NCI-H446 (cell line): ENCODE results near the gene LTF.

Source experiments
- DNase-seq, 2 experiments: peaks; one replicate each; lab custom pipeline; 2025; lab: John Stamatoyannopoulos, UW

LTF gene

GRCh38 chr3:46490338-46491084, 25.8 kb upstream of the LTF start:
- no peak for DNase-seq

- DNase-seq = no peak
Observed at GRCh38 chr3:46489875-46490274, 25.2 kb upstream of the LTF start.

GRCh38 chr3:46489381-46489780, 24.7 kb upstream of the LTF start:
- DNase-seq = no peak

GRCh38 chr3:46488735-46489361, 24.1 kb upstream of the LTF start:
- peak in 1 of 2 experiments; percentile 31 for DNase-seq

GRCh38 chr3:46485779-46486175, 21.1 kb upstream of the LTF start:
- no peak for DNase-seq

GRCh38 chr3:46484911-46485778, 20.4 kb upstream of the LTF start:
- peak in 1 of 2 experiments; percentile 1 for DNase-seq

GRCh38 chr3:46484388-46484787, 19.7 kb upstream of the LTF start:
- no peak for DNase-seq

- DNase-seq = no peak
Observed at GRCh38 chr3:46483825-46484224, 19.1 kb upstream of the LTF start.

GRCh38 chr3:46482632-46483350, 18.1 kb upstream of the LTF start:
- no peak for DNase-seq

GRCh38 chr3:46481636-46482035, 16.9 kb upstream of the LTF start:
- DNase-seq = no peak

GRCh38 chr3:46480491-46481195, 15.9 kb upstream of the LTF start:
- no peak for DNase-seq

- no peak for DNase-seq
Observed at GRCh38 chr3:46479696-46480095, 15.0 kb upstream of the LTF start.

- no peak for DNase-seq
Observed at GRCh38 chr3:46479021-46479420, 14.3 kb upstream of the LTF start.

GRCh38 chr3:46478341-46478740, 13.6 kb upstream of the LTF start:
- DNase-seq = no peak

GRCh38 chr3:46477756-46478155, 13.1 kb upstream of the LTF start:
- no peak for DNase-seq

GRCh38 chr3:46477145-46477544, 12.4 kb upstream of the LTF start:
- DNase-seq = no peak

- DNase-seq = no peak
Observed at GRCh38 chr3:46472736-46473135, 8.0 kb upstream of the LTF start.

GRCh38 chr3:46471371-46471914, 6.7 kb upstream of the LTF start:
- no peak for DNase-seq

GRCh38 chr3:46470831-46471230, 6.1 kb upstream of the LTF start:
- DNase-seq = no peak

GRCh38 chr3:46469680-46470357, 5.1 kb upstream of the LTF start:
- DNase-seq = no peak
